GM19455 (cell line): ENCODE results near the gene ARID4A.
"Not testable (repeated sequence)": the region's sequence is repeated elsewhere in the genome, so short reads cannot be mapped to it uniquely, and the experiment has no call there.

Source experiments
- ATAC-seq: cut with Tn5 transposase; IDR thresholded peaks from one replicate; pipeline ENCODE4 v1.9.1; 2021; ENCODE audit not compliant: unreplicated experiment

Gene ARID4A, protein sequence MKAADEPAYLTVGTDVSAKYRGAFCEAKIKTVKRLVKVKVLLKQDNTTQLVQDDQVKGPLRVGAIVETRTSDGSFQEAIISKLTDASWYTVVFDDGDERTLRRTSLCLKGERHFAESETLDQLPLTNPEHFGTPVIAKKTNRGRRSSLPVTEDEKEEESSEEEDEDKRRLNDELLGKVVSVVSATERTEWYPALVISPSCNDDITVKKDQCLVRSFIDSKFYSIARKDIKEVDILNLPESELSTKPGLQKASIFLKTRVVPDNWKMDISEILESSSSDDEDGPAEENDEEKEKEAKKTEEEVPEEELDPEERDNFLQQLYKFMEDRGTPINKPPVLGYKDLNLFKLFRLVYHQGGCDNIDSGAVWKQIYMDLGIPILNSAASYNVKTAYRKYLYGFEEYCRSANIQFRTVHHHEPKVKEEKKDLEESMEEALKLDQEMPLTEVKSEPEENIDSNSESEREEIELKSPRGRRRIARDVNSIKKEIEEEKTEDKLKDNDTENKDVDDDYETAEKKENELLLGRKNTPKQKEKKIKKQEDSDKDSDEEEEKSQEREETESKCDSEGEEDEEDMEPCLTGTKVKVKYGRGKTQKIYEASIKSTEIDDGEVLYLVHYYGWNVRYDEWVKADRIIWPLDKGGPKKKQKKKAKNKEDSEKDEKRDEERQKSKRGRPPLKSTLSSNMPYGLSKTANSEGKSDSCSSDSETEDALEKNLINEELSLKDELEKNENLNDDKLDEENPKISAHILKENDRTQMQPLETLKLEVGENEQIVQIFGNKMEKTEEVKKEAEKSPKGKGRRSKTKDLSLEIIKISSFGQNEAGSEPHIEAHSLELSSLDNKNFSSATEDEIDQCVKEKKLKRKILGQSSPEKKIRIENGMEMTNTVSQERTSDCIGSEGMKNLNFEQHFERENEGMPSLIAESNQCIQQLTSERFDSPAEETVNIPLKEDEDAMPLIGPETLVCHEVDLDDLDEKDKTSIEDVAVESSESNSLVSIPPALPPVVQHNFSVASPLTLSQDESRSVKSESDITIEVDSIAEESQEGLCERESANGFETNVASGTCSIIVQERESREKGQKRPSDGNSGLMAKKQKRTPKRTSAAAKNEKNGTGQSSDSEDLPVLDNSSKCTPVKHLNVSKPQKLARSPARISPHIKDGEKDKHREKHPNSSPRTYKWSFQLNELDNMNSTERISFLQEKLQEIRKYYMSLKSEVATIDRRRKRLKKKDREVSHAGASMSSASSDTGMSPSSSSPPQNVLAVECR

DNA sequence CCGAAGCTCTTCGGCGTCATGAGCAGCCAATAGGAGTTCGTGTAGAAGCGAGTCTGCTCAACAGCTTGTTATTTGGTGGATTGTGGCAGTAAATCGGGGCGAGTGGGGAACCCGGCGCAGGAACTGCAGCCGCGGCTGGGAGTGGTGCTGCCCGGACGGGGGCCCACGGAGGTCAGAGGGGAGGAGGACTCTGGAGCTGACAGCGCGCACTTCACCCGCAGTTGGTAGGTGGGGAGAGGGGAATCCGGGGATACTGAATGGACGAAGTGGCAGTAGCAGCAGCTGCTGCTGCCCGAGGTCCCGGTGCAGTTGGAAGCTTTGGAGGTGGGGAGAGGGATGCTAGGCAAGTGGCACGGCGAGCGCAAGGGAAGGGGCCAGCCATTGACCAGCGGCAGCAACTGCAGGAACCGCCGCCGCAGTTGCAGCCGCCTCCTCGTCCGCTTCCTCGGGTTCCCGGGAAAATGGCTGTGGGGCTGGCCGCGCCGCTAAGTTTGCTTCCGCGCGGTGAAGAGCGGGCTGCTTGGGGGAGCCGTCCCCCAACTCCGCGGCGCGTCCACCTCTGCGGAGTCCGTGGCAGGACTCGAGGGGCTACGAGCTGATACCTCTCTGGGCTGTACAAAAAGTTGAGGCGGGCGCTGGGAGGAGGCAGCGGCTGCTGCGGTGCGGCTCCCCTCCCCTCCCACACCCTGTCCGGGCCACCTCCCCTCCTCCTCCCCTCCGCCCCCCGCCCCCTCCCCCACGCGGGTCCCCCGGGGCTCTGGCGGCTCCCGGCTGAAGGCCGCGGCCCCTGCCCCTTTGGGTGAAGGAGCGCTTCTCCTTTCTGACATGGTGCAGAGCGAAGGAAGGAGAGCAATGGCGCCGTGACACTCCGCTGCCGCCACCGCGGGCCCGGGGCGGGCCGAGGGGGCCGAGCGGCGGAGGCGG is at the start of gene ARID4A:
TSS of gene ARID4A (plus strand) at position 79 of the 924 bp plus-strand sequence. CDS start 1,300 bp downstream, outside the sequence.
- peak; percentile 80 for ATAC-seq

DNA sequence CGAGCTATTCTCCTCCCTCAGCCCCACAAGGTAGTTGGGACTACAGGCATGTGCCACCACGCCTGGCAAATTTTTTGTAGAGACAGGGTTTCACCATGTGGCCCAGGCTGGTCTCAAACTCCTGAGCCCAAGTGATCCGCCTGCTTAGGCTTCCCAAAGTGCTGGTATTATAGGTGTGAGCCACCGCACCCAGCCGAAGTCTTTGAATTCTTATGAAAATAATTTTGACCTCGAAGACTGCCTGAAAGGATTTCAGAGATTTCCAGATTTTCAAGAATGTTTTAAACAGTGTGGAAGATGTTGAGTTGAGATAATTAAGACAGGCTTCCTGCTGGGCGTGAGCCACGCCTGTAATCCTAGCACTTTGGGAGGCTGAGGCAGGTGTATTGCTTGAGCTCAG is 48.7 kb upstream of the ARID4A start:
- no peak for ATAC-seq

DNA sequence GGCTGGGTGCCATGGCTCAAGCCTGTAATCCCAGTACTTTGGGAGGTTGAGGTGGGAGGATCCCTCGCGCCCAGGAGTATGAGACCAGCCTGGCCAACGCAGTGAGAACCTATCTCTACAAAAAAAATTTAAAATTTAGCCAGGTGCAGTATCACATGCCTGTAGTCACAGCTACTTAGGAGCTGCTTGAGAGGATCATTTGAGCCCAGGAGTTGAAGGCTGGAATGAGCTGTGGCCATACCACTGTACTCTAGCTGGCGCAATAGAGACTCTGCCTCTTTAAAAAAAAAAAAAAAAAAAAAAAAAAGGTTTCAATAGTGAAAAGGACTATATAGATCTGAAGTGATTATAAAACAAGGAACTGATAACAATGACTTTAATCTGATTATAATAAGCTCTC is 40.2 kb upstream of the ARID4A start:
- ATAC-seq, result no peak

DNA sequence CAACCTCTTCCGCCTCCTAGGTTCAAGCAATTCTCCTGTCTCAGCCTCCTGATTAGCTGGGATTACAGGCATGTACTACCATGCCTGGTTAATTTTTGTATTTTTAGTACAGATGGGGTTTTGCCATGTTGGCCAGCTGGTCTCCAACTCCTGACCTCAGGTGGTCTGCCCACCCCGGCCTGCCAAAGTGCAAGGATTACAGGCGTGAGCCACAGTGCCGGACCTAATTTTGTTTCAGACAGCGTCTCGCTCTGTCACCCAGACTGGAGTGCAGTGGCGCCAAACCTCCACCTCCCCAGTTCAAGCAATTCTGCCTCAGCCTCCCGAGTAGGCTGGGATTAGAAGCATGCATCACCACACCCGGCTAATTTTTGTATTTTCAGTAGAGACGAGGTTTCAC is 36.4 kb upstream of the ARID4A start:
- ATAC-seq, result not testable (repeated sequence)

DNA sequence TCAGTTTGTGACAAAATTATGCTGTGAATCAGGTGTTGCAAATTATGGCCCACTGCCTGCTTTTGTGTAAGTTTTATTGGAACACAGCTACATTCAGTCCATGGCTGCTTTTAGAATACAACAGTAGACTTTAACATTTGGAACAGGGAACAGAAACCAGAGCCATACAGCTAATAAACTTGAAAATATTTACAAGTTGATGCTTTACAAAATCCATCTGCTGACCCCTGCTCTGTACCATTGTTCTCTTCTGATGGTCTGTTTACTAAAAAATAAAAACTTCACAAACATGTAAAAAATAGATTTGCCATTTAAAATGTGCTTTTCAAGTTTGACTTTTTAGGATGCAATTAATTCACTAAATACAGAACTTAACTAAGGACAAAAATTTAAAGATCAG is 33.0 kb upstream of the ARID4A start:
- ATAC-seq, result no peak

DNA sequence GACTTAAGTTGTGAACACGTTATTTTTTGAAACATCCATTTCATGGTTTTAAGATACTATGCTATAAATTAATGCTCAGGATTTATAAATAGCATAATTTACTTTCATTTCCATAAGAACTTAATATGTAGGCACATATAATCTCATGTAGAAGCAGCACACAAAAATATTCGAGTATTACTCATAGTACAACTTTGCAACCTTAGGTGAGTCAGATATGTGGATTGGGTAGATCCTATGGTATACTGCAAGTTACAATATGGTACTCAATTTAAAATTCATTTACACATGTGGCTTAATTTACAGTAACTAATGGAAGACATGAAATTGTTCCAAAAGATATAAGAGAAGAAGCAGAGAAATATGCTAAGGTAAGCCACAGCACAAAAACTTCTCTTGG is 27.7 kb upstream of the ARID4A start:
- ATAC-seq, result no peak

DNA sequence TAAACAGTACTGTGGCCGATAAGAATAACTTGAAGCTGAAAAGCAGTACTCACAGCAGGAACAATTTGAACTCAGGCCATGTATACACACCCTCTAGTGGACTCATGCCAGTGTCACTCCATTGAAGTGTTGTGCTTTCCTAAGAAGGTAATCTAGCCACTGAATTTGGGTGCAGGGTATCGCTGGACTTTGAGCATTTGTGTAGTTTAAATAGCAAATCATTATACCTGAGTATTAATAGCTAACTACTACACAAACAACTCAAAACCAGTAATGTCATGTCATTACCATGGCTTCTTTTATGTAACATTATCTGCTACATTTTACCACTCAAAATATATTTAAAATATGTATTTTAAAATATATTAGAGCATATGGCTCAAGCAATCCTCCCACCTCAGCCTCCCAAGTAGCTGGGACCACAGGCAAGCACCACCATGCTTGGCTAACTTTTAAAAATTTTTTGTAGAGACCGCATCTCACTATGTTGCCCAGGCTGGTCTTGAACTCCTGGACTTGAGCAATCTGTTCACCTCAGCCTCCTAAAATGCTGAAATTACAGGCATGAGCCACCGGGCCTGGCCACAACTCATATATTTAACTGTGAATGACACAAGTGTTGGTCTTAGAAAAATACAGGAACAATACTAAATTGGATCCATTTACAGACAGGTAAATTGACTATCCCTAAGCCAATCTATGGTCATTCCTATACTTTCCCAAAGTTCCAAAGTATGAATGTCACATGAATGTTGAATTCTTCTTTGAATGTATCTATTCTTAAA is 25.6 kb upstream of the ARID4A start:
- ATAC-seq, result no peak

DNA sequence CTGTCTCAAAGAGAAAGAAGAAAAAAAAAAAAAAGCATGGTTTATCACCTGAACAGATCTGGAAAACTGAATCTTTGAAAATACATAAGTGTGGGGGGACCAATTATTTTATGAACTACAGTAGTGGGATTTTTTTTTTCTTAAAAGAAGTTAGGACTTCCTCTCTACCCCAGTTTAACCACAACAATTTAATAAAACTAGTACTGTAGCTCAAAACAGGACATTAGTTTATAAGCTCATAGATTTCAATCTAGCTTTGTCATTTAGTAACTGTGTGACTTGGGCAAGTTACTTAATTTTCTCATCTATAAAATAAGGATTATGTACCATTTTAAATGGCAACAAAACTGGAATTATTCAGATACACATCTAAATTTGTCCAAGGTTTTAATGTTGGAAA is 23.5 kb upstream of the ARID4A start:
- no peak for ATAC-seq

DNA sequence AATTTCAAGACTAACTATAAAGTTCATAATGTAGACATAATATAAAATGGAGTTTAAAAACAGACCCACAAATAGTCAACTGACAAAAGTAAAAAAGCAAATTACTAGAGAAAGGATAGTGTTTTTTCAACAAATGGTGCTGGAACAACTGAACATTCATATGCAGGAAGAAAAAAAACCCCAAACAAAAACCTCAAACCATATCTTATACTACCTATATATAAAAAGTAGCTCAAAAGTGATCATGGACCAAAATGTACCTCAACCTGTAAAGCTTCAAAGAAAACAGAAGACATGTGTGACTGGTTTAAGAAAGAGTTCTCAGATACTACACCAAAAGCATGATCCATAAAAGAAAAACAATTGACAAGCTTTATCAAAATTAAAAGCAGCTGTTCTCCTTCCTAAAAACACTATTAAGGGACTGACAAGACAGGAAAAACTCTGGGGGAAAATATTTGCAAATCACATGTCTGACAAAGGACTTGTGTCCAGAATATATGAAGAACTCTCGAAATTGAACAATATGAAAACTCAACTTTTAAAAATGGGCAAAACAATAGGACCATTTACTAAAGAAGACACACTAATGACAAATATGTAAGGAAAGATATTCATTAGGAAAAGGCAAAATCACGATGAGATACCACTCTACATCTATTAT is 22.7 kb upstream of the ARID4A start:
- no peak for ATAC-seq

DNA sequence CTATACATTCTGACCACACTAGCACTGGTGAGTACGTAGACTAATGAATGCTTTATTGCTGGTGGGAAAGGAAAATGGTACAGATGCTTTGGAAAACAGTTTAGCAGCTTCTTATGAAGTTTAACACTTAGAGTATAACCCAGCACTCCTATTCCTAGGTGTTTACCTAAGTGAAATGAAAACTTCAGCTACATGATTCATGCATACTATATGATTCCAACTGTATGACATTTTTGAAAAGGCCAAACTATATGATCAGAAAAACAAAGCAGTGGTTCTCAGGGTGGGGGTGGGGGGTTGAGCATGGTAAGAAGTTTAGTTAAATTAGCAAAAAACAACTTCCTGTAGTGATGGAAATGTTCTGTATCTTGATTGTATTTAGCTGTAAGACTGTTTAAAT is 22.1 kb upstream of the ARID4A start:
- no peak for ATAC-seq

DNA sequence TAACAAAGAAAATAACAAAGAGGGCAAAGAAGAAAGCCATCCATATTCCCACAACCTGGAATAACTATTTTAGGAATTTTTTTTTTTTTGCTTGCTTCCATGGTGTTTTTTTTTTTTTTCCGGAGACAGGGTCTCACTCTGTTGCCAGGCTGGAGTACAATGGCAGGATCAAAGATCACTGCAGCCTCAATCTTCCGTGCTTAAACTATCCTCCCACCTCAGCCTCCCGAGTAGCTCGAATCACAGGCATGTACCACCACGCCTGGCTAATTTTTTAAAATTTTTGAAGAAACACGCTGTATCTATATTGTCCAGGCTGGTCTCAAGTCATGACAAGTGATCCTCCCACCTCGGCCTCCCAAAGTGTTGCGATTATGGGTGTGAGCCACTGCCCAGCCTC is 20.2 kb upstream of the ARID4A start:
- ATAC-seq, result no peak

DNA sequence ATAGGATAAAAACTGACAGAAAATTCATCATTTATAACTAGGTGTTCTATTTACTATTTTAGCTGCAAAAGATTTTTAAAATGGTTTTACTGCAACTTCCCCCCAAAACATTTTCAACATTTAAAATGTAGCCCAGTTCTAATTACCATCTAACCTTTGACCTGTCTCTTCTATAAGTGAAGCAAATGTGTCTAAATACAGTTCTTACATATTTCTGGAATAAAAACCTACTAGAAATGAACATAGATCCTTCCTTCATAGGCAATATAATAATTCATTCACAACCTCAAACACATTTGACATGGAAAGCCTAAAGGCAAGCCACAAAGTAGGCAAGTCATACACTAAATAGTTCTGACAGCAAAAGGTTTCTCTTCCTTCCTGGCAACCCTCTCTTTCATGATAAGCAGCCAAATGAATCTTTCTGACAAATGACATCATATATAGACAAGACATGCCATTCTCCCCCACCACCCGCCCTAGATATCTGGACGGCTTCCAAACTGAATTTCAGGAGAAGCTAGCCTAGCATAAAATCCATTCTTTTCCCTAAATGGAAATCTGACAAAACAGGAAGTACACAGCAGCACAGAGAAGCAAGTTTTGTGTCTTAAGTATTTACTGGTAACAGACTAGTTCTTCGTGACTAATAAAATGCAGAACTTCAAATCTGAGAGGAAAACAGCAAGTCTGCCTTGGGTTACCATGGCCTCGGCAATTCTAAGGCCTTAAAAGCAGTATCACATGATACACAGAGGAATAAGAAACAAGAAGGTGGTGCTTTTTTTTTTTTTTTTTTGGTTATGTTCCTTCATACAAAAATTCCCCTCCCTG is 17.2 kb upstream of the ARID4A start:
- no peak for ATAC-seq

DNA sequence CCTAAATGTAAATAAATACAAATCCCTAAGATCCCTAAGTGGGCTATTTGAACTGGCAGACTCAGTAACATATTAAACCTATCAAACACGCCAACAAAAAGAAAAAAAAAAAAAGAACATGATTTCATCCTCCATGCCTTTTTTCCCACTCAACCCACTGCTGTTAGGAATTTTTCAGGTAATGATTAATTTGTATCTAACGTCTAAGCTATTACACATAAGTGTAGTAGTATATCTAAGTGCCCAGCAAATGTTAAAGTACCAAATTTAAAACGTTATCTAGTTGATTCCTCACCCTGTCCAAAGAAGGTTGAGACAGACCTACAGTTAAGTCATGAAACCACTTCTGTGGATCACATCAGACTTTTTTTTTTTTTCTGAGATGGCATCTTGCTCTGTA is 16.4 kb upstream of the ARID4A start:
- ATAC-seq, result no peak

DNA sequence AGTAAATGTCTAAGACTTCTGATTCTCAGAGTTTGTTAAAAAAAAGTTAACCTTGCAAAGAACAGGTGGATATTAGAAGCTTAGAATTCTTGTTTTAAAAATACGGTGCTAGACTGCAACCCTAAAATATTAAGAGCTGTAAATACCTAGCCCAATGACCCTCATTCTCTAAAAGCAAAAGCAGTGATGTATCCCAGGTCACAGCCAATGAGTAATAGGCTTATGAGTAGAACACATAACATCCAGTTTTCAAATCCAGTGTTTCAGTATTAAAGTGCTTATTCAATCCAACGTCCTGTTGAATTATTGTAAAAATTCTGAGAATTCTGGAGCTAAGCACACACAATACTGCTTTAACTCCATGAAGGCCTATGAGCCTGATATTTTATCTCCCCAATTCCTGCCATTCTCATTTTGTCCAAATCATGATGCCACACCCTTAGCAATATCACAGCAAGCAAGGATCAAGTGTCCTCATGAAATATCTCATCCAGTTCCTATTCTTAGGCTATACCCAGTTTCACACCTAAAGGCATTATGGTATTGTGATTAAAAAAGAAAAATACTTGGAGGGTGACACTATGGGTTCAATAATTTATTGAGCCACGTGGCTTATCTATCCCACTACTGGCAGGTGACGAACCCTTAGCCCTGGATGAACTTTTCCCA is 15.3 kb upstream of the ARID4A start:
- ATAC-seq, result no peak

DNA sequence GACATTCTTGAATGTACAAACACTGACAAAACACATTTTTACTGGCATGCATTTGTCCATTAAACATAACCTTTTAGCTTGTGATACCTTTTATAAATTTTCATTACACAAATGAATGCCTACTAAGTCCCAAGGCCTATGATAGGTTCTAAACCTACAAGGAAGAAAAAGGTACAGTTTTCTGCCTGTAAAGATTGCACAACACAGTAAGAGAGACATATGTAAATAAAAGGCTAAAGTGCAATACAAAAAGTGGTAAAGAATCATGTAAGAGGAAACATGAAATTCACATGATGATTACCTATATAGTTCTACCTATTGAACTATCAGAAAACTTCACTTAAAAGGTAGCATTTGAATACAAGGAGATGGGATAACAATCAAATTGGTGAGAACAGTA is 14.6 kb upstream of the ARID4A start:
- no peak for ATAC-seq

DNA sequence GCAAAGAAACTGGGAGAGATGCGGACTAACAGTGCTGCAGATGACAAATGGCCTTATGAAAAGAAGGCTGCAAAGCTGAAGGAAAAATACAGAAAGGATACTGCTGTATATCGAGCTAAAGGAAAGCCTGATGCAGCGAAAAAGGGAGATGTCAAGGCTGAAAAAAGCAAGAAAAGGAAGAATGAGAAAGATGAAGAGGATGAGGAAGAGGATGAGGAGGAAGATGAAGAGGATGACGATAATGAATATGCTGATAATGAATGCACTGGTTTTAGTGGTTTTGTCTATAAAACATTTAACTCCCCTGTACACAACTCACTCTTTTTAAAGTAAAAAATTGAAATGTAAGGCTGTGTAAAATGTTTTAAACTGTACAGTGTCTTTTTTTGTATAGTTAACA is 13.2 kb upstream of the ARID4A start:
- no peak for ATAC-seq

DNA sequence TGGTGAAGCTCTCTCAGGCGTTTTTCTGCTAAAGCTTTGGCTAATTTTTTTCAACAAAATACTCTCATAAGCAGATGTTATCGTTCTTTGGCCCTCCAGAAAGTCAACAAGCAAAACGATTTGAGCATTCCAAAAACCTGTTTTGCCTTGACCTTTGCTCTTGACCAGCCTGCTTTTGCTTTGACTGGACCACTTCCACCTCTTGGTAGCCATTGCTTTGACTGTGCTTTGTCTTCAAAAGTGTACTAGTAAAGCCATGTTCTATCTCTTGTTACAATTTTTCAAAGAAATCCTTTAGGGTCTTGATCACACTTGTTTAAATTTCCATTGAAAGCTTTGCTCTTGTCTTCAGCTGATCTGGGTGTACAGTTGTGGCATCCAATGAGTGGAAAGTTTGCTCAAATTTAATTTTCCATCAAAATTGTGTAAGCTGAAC is 10.7 kb upstream of the ARID4A start:
- ATAC-seq, result no peak
